Brain microvascular endothelial cell (primary cell): ENCODE results near the gene C11orf24.
"Not testable (repeated sequence)": the region's sequence is repeated elsewhere in the genome, so short reads cannot be mapped to it uniquely, and the experiment has no call there.

ENCODE experiments used
- DNase-seq: peaks from one replicate; pipeline ENCODE4 v3.0.0-alpha.2; 2020
- H3K27ac ChIP-seq: fragments of 250-450 bp; sonication (Bioruptor Pico); 2 replicates; pipeline ENCODE4 v1.5.1; 2020; ENCODE audit warnings: mild to moderate bottlenecking, moderate library complexity
- H3K27me3 ChIP-seq: fragments of 250-450 bp; sonication (Bioruptor Pico); replicated peaks from 2 replicates; pipeline ENCODE4 v1.5.1; 2020; ENCODE audit warnings: mild to moderate bottlenecking
- H3K36me3 ChIP-seq: fragments of 250-450 bp; sonication (Bioruptor Pico); replicated peaks from 2 replicates; pipeline ENCODE4 v1.5.1; 2020; ENCODE audit warnings: mild to moderate bottlenecking
- H3K4me3 ChIP-seq: 2 replicates; pipeline ENCODE4 v1.5.1; 2011; ENCODE audit warnings: low read depth, mild to moderate bottlenecking, control low read depth, low read length, moderate library complexity
- in situ Hi-C: cut with HindIII; loops from 2 replicates; pipeline ENCODE4 v1.10.0; 2017; ENCODE audit warnings: low sequenced_read_pairs, low pct_ligation_motif_present
- TF ChIP-seq, protein P1 (sequence below): IDR thresholded peaks from 2 replicates; pipeline ENCODE4 v1.5.1; 2011; ENCODE audit warnings: low read depth, mild to moderate bottlenecking, moderate library complexity, low read length, control low read depth, inconsistent platforms; ENCODE audit errors: missing control alignments

C11orf24 gene

DNA sequence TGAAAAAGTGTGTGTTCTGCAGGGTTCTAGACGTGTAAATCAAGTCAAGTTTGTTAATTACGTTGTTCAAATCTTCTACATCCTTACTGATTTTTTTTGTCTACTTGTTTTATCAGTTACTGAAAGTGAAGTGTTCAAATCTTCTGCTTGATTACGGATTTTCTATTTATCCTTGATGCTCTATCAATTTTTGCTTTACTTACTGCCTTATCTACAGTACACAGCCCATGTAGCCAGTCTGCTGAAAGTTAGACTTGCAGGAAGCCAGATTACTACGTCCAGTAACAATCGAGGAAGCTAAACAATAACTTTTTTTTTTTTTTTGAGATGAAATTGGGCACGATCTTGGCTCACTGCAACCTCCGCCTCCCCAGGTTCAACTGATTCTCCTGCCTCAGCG lies 15.6 kb upstream of the C11orf24 start:
- Histone ChIP-seq H3K27me3 (no peaks in the 10 kb centered on the region), H3K27ac (no peak overlapping the region), H3K4me3 (no peak overlapping the region), H3K36me3 (no peaks in the 10 kb centered on the region)
- no peak for DNase-seq
- in situ Hi-C loops = no loop called here
- TF ChIP-seq, protein P1, sequence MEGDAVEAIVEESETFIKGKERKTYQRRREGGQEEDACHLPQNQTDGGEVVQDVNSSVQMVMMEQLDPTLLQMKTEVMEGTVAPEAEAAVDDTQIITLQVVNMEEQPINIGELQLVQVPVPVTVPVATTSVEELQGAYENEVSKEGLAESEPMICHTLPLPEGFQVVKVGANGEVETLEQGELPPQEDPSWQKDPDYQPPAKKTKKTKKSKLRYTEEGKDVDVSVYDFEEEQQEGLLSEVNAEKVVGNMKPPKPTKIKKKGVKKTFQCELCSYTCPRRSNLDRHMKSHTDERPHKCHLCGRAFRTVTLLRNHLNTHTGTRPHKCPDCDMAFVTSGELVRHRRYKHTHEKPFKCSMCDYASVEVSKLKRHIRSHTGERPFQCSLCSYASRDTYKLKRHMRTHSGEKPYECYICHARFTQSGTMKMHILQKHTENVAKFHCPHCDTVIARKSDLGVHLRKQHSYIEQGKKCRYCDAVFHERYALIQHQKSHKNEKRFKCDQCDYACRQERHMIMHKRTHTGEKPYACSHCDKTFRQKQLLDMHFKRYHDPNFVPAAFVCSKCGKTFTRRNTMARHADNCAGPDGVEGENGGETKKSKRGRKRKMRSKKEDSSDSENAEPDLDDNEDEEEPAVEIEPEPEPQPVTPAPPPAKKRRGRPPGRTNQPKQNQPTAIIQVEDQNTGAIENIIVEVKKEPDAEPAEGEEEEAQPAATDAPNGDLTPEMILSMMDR = no peak

DNA sequence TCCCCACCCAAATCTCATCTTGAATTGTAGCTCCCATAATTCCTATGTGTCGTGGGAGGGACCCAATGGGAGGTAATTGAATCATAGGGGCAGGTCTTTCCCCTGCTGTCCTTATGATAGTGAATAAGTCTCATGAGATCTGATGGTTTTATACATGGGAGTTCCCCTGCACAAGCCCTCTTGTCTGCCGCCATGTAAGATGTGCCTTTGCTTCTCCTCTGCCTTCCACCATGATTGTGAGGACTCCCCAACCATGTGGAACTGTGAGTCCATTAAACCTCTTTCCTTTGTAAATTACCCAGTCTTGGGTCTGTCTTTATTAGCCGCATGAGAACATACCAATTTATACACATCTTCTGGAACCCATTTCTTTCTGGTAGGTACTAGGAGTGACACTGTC lies 12.8 kb upstream of the C11orf24 start:
- H3K36me3 ChIP-seq, DNase-seq, H3K4me3 ChIP-seq, H3K27ac ChIP-seq, in situ Hi-C loops, H3K27me3 ChIP-seq: not testable (repeated sequence)

DNA sequence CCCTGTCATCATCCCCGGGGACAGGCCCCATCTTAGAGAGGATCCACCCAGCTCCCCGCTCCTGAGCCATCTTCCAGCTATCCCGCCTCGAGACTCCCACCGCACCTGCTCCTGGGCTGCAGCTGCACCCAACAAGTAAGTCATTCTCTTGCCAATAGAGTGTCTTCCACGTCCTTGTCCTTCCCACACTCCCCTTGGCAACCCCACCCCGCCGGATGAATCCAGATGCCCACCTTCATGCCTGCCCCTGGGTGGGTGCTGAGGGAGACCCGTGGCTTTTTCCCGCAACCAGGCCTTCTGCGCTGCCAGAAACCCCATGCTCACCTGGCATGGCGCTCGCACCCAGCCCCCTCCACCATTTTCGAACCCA lies 11.1 kb upstream of the C11orf24 start:
- DNase-seq = no peak
- H3K27me3 ChIP-seq = no peaks in the 10 kb centered on the region
- TF ChIP-seq, protein P1 = no peak
- no peaks in the 10 kb centered on the region for H3K36me3 ChIP-seq
- in situ Hi-C loops = no loop called here
- no peak overlapping the region for H3K27ac ChIP-seq
- H3K4me3 ChIP-seq = no peak overlapping the region

DNA sequence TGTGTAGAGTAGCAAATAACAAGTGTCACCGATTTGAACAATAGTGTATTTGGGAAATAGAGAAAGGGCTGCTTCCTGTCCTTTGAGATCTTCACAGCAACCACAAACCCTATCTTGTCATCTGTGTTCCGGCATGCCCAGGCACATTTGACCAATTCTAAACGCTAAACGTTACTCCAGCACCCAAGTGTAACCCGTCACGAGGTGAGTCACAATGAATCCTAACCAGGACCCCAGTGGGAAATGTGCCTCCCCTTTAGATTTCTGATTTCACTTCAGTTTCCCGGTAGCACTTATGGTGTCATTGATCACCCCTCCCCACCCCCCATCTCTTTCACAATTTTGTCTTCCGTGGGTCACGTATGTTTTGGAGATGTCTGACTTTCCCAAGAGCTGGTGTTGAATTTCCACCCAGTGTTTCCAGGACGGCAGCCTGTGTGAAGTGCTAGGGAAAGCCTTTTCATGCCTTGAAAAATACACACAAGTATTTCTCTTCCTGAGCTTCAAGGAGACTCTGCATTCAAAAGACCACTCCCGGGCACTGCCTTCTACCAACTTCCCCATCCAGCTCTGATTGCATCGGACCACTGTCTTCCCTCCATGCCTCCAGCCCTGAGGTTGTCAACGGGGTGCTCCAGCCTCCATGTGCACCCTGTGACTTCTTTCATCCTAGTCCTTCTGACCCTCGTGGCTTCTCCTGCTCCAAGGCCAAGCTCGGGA lies 10.5 kb upstream of the C11orf24 start:
- in situ Hi-C loops = no loop called here
- Histone ChIP-seq H3K27ac (no peak overlapping the region), H3K36me3 (no peaks in the 10 kb centered on the region), H3K4me3 (no peak overlapping the region), H3K27me3 (no peaks in the 10 kb centered on the region)
- no peak for DNase-seq
- TF ChIP-seq, protein P1 = no peak

DNA sequence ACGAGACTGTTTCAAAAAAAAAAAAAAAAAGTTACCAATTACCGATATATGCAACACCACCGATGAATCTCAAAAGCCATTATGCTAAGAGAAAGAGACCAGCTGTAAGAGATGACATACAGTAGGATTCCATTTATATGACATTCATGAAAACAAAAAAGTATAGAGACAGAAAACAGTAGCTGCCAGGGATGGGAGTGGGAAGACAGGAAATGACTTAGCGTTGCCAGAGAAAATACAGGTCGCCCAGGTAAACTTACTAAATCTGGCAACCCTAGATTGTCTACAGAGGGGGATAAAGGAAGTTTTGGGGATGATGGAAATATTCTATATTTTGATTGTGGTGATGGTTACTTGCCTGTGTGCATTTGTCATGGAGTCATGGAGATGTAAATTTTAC lies 7.9 kb upstream of the C11orf24 start:
- no peaks in the 10 kb centered on the region for H3K27me3 ChIP-seq
- no peaks in the 10 kb centered on the region for H3K36me3 ChIP-seq
- DNase-seq = no peak
- in situ Hi-C loops = no loop called here
- TF ChIP-seq, protein P1 = no peak
- no peak overlapping the region for H3K27ac ChIP-seq
- no peak overlapping the region for H3K4me3 ChIP-seq

DNA sequence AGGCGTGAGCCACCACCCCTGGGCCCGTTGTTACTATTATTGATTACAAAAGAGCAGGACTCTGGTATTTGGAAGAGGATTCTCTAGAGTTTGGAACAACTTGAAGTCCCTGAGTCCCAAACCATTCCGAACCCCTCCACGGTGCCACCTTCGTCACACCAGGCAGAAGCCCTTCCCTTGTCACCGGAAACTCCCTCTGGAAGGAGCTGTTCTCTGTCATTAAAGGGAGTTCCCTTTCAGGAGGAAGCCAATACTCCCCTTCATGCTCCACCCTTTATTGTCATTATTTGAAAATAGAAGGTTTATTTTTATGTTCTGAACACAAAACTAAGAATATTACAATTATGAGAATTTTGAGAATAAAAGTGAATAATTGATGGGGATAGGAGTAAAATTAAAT lies 5.1 kb upstream of the C11orf24 start:
- DNase-seq = no peak
- no peaks in the 10 kb centered on the region for H3K27me3 ChIP-seq
- no peak overlapping the region for H3K27ac ChIP-seq
- no peak overlapping the region for H3K4me3 ChIP-seq
- TF ChIP-seq, protein P1 = no peak
- in situ Hi-C loops = no loop called here
- no peaks in the 10 kb centered on the region for H3K36me3 ChIP-seq
